GM18508 (cell line): Measurements from ENCODE around the gene OPRL1.

Source experiments
- ATAC-seq: cut with Tn5 transposase; IDR thresholded peaks from one replicate; pipeline ENCODE4 v1.9.1; 2021; ENCODE audit warnings: moderate number of reproducible peaks; ENCODE audit not compliant: insufficient read depth, unreplicated experiment

OPRL1 gene

DNA sequence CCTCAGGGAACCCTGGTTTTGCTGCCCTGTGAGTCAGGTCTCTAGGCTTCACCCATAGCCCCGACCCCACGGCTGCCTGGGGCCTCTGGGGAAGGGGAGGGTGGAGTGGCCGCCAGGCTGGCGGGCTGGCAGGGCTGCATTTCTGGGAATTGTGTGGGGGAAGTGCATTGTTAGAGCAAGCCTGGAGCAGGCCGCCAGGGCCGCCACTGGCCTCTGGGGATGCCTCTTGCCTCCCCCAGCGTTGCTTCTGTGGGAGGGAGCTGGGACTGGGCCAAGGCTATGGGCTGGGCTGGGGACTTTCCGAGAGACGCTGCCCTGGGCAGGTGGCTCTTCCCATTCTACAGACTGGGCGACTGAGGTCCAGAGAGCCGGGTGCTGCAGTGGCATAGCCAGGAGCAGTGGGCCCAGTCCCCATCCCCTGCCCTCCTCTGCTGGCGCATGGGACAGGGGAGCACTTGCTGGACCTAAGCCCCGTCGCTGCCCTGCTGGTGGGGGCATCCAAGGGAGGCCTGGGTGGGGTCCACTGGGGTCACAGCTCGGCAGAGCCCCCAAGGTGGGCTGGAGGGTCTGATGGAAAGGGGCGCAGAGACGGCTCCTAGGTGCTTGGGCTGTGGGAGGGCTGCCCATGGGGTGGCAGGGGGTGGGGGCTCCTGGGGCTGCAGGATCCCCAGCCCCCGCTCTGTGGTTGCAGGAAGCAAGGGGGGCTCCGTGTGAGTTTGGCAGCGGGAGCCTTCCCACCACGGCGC is 23.8 kb upstream of the OPRL1 start:
- ATAC-seq: no peak

DNA sequence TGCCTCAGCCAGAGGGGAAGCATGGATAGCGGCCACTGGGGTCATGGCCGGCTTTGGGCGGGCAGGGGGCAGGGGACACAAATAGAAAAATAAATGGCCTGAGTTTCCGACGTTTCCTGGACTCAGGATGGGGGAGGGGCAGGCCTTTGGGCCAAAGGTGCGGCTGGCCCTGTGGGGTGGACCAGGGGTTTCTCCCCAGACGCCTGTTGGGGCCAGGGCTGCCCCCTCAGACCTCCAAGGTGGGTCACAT is 23.3 kb upstream of the OPRL1 start:
- no peak for ATAC-seq

DNA sequence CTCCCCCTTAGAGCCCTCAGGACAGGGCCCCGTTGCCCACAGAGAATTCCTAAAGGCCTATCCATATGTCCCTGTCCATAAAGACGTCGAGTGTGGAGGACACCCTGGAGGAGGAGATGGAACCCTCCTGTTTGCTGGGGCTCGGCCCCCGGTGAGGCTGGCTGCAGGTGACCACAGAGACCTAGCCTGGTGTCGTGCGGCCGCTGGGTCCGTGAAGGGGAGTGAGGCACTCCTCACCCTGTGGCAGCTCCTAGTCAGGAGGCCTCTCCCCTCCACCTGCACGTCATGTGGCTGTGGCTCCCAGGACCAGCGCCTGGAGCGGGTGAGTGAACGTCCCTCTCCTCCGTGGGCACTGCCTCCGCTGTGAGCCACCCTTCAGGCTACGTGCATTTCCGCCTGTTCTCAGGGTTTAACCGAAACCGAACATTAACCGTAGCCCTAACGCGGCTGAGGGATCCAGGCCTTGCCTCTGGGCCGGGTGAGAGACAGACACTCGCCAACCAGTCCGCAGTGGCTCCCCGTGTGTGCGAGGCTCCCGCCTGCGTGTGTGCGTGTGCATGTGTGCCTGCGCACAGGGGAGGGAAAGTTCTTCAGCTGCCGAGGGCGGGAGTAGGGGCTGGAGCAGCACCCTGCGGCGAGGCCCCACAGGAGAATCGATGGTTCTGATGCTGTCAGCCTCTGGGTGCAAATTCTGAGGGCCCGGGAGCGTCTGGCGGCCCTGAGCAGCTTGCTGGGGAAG is 22.8 kb upstream of the OPRL1 start:
- ATAC-seq: no peak

DNA sequence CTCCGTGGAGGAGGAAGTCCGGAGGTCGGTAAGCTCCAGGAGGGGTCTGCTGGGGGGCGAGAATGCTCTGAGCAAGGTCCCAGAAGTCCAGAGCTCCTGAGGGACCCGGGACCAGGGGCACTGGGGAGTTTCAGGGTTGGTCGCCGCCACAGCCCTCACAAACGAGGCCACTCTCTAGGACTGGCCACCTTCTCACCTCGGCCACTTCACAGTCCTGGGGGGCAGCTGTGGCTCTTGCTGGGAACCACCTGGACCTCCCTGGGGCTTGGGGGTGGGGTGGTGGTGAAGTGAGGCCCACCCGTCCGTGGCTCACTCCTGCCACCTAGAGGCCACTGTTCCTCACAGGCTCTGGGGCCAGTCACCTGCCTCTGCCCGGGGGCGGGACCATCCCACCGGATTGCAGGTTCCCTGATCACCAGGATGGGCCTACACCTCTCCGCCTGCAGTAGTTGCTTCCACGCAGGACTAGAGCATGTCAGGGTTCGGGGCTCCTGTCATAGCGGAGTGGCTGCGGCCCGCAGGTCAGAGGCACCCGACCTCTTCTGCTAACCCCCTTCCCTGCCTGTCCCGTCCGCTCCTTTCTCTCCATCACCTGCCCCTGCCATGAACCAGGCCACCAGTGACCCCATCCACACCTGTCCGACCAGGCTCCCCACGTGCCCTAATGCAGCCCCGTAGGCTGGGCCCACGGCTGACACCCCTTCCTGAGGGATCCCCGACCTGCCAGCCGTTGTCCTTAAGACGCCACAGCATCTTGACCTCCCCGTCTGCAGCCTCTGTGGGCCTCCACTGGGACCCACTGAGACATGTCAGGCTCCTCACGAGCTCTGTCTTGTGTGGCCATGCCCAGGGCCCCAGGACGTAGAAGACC is 22.0 kb upstream of the OPRL1 start:
- no peak for ATAC-seq

DNA sequence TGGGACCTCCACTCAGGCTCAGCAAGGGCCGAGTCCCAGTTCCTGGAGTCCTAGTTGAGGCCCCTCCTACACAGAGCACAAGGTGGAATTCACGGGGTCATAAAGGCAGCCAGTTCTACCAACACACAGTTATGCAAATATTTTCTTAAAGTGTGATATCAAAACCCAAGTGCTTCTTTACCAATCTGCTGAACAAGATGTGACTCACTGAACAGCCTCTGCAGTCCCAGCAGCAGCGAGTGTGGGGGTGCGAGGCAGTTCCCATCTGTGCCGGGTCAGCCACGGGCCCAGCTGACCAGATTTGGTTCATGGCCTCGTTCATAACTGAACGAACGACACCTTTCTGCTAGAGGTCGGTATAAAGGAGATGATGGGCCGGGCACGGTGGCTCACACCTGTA is 21.3 kb upstream of the OPRL1 start:
- ATAC-seq: no peak

DNA sequence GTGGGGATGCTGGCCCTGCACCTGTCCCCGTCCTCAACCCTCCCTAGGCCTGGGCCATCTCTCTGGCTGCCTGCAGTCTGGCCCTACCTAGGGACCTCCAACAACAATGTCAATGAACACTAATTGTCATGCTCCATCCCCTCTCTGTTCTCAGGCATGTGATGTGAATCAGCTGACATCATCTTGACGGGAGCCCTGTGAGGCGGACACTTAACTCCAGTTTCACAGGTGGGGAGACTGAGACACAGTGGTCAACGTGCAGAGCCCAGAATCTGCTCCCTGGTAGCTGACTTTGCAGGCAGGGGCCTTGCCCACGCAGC is 17.6 kb upstream of the OPRL1 start:
- no peak for ATAC-seq

DNA sequence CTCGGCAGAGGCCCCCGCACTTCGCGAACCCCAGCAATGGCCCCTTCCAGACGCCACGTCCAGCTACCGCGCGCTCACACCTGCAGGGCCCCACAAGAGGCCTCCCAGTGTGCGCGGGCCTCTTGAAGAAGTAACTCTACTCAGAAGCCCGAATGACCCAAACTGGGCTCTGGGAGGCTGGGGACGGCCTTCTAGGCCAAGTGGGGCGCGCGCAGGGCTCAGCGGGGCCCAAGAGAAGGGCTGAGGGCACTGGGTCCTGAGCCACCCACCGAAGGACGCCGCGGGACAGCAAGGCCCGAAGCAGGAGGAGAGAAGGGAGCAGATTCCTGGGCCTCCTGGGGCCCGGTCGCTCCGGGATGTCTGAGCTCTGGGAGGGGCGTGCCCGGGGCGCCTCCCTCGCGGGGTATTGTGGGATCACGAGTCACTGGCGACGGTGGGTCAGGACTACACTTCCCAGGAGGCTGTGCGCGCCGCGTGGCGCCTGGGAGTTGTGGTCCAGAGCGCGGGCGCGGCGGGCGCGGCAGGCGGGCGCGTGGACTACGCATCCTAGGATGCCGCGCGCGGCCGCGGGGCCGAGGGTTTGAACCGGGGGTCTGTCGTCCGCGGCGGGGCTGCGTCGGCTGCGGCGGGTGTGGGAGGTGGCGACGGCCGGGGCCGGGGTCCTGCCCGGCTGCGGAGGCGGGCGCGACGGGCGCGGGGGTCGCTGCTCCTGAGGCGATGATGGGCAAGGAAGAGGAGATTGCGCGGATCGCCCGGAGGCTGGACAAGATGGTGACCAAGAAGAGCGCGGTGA is 17.1 kb upstream of the OPRL1 start, which contains the start of gene TCEA2:
Gene TCEA2 (plus strand): TSS at position 603 of the 793 bp plus-strand sequence. CDS start 115 bp downstream, at position 718.
- no peak for ATAC-seq

DNA sequence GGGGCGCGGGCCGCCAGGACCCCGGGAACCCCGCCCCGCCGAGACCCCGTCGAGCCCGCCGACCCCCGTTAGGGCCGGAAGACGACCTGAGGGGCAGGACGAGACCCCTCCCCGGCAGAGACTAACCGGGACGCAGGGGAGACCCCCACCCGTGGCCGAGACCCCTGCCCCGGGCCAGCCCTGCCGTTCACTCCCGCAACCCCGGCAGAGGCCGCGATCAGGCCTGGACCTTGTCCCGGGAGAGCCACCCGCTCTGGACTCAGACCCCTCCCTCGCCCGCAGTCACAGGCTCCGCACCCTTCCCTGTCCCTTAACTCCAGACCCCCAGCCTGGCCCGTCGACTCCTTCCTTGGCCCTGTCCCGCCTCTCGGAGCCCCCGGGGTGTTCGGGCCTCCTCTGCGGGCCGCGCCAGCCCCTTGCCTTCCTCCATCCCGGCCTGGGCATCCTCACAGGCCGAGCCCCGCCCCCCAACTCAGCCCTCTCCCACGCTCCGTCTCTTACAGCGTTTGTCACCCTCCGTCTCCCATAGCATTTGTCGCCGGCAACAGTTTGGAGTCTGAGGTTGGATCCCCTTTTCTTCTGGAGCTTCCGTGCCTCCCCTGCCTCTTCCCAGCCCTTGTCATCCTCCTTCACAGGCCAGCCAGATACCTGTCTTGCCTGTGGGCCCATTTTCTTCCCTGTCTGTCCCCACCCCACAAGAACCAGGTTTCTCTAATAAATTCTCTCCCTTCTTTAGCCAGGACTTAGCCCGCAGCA is 16.3 kb upstream of the OPRL1 start:
- ATAC-seq: no peak

DNA sequence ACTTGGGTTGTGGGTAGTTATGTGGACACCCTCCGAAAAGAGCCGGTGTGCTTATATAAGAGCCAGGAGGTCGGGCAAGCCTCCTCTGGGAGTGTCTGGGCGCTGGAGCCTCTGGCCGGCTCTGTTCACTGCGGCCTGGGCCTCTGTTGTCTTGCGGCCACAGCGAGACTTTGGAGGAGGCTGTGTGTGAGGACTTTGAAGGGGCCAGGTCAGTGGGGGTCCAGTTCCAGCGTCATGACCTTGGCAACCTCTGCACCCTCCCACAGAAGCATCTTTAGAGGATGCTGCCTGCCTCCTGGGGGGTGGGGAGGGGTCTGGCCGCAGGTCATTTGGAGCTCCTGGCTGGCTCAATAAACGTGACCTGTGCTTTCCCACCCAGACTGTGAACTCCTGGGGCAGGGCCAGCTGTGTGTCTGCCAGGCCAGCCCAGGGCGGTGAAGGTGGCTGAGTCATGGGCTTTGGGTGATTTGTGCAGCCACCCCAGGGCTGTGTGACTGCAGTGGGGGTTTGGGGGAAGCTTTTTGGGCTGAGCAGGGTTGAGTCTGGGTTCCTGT is 15.7 kb upstream of the OPRL1 start:
- ATAC-seq: no peak

DNA sequence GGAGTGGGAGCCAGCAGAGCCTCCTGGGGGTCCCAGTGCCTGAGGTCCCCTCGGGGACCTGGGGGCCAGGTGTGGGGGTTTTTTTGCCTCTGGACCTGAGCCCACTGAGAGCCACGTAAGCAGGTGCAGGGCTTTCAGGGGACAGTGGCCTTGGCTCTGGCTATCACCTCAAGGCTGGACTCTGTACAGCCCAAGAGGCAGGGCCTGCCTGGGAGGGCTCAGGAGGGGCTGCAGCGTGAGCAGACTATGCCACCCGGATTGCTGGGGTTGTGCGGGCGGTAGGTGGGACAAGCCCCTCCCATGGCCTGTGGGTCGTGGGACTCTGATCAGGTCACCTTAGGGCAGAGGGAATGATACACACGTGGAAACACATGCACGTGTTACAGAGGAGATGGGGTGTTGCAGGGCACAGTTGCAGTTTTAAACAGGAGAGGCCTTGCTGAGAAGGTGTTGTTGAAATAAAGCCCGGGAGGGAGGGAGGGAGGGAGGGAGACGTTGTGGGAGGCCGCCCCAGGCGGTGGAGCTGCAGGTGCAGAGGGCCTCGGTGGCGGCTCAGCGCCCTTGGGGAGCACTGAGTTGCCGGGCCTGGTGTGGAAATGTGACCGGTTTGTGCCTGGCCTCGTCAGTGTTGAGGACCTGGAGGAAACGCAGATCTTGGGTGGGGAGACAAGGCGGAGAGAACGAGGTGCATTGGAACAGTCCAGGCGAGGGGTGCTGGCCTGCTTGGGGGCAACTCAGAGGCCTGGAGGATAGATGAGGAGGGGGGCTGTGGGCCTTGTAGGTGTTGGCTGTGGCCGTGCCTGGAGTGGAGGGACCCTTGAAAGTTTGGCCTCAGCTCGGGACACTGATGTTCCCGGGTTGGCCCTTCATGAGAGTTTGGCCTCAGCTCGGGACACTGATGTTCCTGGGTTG is 14.6 kb upstream of the OPRL1 start:
- ATAC-seq: no peak

DNA sequence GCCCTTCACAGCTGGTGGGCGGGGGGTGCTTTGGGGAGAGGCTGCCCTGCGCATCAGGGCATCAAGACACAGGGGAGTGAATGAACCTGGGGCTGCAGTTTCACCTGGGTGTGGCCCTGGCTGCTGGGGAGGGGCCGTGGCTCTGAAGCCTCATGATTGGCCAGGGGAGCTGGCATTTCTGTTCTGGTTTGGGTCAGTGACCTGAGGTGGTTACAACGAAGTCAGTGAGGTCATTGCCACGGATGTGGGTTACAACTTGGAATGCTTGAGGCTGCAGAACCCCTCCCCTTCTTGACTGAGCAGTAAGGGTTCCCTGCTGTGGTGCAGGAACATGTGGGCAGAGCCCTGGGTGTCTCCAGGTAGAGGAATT is 13.9 kb upstream of the OPRL1 start:
- no peak for ATAC-seq

DNA sequence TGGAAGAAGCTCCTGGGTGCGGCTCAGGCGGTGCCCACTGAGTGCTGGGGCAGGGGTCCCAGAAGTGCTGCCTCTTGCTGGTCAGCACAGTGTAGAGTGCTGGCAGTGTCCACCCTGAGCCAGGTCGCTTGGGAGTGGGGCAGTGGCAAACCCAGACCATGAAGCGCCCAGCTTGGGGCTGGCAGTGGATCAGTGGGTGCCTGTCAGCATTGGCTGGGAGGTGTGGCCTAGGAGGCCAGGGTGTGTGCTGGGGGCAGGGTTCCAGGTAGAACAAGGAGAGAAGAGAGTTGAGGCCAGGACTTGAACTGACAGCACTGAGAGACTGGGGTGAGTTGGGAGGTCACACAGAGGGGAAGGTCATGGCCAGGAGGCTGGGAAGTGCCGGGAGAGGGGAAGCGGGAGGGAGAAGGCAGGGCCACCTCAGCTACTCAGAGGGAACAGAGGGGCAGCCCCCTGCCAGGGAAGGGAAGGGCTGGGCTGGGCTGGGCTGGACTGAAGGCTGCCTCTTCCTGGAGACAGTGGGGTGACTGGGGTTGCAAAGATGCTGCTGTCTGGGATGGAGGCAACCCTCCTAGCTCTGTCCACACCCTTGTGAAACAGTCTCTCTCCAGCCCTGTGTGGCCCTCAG is 12.8 kb upstream of the OPRL1 start:
- no peak for ATAC-seq

DNA sequence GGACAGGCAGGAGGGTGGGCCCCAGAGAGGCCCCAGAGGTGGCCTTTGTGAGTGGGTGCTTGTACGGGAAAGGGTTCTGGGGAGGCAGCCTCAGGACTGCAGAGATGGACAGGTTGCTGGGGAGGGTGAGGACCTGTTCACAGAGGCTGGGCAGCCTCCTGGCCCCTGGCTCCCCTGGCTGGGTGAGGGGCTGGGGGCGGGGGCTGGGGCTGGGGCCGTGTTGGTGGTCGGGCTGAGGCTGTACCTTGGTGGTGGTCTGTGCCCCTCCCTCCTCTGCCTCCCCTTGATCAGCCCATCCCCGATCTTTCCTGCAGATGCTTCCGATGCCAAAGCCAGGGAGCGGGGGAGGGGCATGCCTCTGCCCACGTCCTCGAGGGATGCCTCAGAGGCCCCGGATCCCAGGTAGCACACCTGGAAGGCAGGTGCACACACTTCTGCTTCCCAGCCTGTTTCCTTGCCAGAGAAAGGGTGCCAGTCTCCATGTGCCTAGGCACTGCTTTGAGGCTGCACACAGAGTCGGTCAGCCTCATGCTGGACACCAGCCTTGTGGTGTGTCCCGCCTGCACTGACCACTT is 12.1 kb upstream of the OPRL1 start:
- ATAC-seq: no peak

DNA sequence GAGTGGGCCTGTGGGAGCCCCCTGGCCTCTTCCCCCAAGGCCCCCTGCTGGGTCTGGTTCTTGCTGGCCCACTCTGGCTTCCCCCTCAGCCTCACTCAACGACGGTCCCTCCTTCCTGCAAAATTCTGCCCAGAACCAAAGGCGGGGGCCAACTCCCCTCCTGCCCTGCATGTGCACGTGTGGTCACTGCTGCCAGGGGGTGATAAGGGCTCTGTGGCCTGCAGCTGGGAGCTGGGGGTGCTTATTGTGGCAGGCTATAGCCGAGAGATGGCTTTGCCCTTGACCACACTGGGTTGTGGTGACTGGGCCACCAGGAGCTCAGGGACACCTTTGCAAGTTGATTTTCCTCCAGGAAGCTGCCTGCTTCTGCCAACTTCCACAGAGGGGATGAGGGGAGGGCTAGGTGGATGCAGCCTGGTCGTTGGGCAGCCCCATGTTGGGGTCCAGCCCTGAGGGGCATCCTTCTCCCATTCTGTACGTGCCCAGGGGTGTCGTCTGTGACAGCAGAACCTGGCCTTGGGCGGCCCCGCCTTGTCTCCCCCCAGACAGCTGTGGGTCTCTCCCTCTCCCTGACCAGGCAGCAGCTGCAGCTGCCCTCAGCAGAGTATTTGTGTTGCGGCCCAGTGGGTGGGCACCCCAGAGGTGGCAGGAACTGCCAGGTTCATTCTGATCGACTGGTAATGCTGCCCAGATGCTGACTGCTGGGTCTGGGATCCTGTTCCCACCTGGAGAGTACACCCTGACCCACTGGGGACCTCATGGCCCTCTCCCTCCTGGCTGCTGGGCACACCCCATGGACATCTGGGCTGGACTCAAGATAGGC is 11.3 kb upstream of the OPRL1 start:
- ATAC-seq: no peak

DNA sequence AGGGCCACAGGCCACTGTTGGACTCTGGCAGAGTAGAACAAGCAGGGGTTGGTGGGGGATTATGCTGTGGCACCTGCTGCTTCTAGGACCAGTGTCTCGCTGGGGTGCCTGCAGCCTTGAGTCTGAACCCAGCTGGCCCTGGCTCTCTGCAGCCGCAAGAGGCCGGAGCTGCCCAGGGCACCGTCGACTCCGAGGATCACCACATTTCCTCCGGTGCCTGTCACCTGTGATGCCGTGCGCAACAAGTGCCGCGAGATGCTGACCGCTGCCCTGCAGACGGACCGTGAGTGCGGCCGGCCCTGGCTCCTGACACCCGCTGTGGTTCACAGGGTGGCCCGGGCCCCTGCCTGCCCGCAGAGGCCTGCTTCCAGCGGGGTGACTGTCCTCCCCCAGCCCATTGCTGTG is 10.7 kb upstream of the OPRL1 start:
- ATAC-seq: no peak

DNA sequence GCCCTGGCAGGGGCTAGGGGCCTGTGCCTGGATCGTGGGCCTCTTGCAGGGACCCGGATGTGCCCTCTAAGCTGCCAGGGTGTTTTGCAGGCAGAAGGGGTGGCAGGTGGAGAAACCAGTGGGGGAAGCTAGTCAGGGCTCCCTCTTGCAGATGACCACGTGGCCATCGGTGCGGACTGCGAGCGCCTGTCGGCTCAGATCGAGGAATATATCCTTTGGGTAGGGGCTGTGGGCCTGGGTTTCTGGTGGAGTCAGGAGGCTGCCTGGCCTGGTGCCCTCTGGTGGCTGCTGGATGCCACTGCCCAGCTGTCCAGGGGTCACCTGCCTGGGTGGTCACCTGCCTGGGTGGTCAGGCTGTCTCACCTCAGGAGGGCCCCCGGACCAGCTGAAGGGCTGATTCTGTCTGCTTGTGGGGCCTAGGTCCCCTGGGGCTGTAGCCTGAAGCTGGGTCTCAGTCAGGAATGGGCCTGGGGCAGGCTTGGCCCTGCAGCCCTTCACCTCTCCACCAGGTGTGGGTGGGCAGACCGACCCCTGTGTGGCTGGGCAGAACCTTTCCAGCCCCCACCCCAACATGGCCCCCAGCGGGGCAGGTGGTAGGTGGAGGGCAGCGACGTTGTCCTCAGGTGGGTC is 10.2 kb upstream of the OPRL1 start:
- ATAC-seq: no peak
